Suppressor macrophage treated with lipopolysaccharide for 1 hour (primary cell): Measurements from ENCODE around the gene LPCAT3.

ENCODE experiments used
- DNase-seq, 3 donors: peaks; one replicate each; pipeline ENCODE4 v3.0.0-alpha.2; 2020 to 2022

LPCAT3 gene

DNA sequence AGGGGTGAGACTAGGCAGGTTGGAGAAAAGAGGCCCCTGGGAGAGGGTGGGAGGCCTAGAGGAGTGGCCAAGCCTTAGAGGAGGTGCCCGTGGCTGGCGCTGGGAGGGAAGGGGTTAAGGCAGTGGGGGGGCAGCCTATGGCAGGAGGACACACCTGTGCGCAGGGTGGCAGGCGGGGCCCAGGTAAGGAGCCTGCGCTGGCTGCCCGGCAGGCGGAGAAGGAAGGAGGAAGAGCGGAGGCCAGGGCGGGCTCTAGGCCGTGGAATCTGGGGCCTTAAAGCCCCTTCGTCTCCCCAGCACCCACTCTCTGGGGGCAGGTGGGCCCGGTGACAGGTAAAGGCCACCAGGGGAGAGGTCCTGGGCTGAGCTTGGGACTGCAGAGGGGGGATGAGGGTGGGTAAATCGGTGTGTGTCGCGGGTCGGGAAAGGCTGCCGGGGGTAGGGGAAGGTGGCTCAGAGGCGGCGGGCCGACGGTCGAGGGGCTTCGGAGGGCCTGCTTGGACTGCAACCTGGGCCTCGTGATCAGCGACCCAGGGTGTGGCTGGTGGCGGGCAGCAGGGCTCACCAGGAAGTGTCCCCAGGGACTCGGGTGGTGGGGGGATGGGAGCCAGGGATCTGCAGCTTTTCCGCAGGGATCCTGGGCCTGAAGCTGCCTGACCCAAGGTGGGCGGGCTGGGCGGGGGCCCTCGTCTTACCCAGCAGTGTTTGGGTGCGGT lies 55.1 kb downstream of the LPCAT3 start:
- no peak for DNase-seq

DNA sequence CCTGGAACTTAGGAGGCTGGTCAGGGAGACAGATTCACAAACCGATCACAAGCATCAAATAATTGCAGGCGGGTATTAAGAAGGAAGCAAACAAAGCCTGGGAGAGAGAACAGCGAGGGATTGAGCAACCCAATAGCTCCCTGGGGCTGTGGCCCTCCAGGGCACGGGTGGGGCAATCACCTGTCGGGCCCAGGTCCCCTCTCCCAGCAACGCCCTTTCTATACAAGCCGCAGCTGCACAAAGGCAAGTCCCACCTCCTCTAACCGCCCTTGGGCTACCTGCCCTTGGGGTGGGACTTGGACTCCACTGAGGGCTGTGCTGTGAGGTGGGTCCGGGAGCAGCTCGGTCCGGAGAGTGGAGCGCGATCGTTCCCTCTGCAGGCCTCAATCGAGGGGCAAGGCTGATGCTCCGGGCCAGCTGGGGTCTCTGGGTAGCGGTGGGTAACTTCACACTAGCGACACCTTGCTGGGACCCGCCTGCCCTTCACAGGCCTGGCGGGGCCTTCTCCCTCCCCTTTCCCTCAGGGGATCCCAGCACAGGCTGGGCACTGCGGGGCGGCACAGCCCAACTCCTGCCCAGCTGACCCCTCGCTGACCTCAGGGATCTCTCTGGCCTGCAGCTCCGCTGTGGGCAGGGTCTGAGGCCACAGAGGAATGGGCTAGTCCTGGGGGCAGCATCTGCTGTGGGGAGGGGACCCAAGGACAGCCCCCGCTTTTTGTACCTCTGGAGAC lies 55.8 kb downstream of the LPCAT3 start:
- DNase-seq = no peak

DNA sequence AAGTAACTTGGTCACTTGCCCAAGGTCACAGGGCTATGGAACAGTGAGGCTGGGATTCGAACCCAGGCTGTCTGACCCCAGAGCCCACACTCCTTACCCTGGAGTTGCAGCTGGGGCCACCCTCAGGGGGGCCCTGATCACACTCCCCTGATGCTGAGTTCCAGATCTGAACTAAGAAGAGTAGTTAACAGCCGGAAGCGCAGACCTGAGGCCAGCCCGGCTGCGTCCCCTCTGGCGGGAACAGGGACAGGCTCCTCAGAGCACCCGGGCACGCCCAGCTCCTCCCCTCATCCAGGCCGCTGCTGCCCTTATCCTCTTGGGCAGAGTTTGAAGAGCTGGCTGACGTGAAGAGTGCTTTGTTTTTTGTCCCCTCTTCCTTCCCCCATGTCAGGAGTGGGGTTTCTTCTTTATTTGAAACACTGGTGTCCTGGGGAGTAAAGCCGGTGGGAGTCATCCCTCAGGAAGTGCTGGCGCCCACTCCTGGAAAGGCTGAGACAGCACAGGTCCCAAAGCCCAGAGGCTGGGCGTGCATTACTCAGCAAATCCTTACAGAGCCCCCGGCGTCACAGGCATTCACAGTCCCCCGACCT lies 56.5 kb downstream of the LPCAT3 start:
- DNase-seq = peak; percentile 66 to 78 (median 77)

DNA sequence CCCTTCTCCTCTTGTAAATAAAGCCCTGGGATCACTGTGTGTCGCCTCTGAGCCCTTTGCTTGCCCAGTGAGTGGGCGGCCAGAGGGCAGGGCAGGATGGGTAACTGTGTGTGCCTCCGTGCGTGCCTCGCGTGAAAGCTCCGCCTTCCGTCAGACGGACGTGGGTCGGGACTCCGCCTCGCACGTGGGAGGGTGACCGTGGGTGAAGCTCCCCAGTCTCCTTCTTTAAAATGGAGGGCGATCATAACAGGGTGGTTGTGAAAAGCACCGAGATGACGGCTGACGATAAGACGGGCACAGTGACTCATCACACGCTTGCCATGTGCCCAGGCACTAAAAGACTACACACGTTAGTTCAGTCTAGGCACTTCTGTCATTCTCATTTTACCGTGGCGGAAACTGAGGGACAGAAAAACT lies 57.0 kb downstream of the LPCAT3 start:
- DNase-seq = peak; percentile 97 to 99 (median 98)

DNA sequence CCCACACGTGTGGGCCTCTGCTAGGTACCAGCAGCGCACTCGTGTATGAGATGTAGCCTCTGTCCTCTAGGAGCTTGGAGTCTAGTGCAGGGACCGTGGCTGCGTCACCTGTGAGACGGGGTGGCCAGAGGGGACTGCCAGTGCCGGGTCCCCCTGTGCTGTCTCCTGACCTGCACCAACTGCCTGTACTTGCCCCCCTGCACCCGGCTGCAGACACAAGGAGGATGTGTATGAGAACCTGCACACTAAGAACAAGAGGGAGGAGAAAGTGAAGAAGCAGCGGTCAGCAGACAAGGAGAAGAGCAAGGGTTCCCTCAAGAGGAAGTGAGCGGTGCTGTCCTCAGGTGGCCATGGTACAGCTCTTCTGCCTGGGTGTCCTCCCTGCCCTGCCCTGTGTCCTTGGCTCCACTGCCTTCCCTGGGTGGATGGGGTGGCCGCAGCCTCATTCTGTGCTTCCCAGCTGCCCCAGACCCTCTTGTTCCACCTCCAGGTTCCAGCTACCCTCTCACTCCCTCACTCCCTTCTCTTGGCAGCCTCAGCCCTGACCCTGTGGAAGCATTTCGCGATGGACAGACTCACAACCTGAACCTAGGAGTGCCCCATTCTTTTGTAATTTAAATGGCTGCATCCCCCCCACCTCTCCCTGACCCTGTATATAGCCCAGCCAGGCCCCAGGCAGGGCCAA lies 57.5 kb downstream of the LPCAT3 start:
- DNase-seq = peak in 2 of 3 donors; percentile 45 to 48

DNA sequence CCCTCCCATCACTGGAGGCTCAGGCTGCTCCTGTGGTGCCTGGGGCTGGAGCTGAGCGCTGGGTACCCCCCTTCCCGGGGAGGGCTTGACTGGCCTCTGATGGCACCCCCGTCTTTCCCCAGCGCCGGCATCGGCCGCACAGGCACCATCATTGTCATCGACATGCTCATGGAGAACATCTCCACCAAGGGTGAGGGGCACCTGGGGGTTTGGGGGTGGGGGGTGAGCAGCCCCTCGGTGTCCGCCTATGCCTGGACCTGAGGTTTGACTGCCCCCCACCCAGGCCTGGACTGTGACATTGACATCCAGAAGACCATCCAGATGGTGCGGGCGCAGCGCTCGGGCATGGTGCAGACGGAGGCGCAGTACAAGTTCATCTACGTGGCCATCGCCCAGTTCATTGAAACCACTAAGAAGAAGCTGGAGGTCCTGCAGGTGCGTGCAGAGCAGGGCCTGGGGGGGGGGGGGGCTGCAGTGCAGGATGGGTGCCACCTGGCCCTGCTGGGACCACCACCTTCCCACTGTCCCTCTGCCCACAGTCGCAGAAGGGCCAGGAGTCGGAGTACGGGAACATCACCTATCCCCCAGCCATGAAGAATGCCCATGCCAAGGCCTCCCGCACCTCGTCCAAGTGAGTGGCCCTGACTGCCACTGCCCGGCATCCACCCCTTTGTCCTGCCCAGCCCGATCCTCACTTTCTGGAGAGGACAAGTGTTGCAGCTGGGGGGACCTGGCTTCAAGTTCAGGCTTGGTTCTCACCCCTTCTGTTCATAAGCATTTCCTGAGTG lies 58.3 kb downstream of the LPCAT3 start:
- no peak for DNase-seq

DNA sequence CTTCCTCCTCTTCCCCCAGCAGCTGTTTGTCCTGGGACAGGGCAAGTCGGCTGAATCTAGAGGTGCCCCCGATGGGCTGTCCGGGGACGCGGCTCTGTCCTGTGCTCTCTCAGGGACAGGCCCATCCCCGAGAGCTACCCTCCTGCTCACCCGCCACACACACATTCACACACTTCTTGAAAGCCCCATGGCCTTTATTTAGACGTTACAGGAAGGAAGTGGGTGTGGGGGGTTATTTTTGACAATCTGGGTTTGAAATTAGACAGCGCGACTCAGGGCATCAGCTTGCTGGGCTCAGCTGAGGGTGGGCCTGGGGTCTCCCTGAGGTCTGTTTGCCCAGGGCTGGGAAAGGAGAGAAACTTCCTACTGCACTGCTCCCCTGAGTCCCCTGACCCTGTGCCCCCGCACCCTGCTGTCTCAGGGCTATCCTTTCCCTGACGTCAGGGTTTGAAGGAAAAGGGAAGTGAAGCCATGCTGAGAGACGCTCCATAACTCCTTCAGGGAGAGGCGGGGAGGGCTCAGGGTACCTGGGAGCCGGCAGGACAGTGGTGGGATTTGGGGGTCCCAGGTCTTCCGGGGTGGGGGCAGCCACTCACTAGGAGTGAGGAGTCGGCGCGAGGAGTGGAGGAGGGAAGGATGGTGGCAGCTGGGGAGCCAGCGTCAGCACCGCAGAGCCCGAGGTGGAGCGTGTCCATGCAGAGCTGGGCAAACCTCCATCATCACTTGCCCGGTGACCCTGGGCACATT lies 59.0 kb downstream of the LPCAT3 start:
- peak; percentile 89 to 92 (median 89) for DNase-seq

DNA sequence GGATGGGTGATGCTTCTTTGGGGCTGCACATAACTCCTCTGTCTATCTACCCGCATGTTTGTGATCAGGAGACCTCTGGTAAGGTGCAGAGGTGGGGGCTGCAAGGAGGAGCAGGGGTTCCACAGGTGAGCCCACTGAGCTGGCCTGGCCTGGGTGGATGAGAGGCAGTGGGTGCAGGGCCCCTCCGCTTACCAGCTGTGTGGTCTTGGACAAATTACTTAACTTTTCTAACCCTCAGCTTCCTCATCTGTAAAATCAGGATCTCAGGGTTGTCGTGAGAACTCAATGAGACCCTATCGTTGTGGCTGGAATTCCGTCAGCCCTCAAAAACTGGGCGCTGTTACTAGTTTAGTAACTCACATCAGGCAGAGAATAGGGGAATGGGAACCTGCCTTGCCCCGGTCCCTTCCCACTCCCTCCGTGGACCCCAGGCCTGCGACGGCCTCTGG lies 59.6 kb downstream of the LPCAT3 start:
- DNase-seq = peak in 1 of 3 donors; percentile 51

DNA sequence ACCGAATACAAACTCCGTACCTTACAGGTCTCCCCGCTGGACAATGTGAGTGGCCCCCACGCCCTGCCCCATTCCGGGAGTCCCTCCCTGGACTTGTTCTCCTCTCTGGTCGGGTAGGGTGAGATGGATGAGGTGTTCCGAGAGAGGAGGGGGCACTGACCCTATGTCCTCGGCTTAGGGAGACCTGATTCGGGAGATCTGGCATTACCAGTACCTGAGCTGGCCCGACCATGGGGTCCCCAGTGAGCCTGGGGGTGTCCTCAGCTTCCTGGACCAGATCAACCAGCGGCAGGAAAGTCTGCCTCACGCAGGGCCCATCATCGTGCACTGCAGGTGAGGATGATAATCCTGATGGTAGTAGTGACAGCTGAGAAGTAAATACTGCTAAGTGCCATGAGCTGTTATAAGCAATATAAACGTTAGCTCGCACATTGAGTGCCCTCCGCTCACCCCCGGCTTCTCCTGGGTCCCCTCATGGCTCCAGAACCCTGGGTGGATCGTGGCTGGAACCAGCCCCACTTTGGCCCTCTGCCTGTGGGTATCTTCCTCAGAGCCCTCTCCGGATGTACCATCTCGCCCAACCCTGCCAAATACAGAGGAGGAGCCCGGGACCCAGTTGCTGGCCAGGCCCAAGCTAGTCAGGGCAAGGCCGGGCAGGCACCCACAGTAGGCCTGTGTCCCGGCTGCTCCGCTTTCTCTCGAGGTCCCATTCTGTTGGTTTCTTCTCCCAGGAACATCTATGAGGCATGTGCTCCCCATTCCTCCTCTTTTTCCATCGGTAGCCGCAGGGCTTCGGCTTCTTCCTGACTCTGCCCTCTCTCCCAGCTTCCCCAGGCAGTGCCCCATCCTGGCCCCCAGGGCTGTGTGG lies 60.3 kb downstream of the LPCAT3 start:
- DNase-seq = no peak

DNA sequence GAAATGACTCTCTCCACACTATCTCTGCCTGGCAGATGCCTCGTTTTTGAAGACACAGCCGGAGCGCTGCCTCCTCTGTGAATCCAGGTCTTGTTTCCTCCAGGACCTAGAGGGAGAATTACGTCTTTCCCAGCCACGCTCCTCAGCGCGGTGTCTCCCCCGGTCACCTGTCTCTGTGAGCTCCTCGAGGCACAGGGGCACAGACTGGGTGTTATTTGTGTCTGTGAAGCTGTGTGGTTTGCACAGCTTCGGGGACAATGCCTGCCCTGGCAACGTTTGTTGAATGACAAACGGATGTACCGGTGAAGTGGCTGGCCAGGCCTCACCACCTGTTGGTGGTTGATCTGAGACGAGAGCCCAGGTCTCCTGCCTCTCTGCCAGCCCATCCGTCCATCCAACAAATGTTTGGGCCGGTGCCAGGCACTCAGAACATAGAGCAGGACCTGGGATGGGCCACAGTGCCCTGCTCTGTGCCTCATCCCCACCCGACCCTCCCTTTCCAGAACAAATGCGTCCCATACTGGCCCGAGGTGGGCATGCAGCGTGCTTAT lies 61.0 kb downstream of the LPCAT3 start:
- no peak for DNase-seq

DNA sequence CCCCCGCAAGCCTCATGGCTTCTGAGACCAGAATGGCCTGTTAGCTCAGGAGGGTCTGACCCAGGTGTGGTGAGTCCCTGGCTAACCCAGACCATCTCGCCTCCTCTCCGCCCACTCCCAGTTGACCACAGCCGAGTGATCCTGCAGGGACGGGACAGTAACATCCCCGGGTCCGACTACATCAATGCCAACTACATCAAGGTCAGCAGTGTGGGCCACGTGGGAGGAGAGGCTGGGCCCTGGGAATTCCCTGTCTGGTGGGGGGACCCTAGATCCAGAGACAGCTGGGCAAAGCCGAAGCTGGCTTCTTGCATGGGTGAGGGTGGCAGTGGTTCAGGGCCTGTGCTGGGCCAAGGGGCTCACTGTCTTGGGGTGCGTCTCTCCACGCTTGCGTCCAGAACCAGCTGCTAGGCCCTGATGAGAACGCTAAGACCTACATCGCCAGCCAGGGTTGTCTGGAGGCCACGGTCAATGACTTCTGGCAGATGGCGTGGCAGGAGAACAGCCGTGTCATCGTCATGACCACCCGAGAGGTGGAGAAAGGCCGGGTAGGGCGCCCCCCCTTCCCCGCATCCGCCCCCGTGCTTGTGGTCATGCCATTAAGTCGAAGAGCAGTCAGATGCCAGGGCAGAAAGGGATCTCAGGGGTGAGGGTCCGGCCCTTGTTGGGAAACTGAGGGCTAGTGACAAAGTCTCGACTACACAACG lies 62.1 kb downstream of the LPCAT3 start:
- peak in 2 of 3 donors; percentile 54 to 59 for DNase-seq

DNA sequence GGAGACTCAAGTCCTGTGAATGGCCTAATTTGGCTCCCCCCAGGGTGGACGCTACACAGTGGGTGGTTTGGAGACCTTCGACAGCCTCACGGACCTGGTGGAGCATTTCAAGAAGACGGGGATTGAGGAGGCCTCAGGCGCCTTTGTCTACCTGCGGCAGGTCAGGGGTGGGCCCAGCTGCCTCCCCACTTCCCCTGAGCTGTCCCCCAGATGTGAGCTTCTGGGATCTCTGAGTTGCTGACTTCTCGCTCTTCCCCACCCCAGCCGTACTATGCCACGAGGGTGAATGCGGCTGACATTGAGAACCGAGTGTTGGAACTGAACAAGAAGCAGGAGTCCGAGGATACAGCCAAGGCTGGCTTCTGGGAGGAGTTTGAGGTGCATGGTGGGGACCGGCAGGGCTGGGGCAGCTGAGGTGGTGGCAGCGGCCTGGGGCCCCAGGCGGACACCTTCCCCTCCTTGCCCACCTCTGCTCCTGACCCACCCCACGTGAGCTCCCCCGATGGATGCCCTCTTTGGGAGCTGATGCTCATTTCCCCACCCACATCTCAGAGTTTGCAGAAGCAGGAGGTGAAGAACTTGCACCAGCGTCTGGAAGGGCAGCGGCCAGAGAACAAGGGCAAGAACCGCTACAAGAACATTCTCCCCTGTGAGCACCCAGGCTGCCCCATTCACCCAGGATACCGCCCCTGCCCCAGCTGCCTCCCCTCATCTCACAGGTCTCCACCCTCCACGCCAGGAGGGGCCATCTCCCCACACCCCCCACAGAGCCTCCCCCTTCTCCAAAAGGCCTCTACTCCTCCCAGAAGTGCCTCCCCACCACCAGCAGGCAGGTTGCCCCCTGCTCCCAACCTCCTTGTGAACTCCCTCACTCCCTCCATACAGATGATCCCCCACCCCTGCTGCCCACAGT lies 62.9 kb downstream of the LPCAT3 start:
- no peak for DNase-seq

DNA sequence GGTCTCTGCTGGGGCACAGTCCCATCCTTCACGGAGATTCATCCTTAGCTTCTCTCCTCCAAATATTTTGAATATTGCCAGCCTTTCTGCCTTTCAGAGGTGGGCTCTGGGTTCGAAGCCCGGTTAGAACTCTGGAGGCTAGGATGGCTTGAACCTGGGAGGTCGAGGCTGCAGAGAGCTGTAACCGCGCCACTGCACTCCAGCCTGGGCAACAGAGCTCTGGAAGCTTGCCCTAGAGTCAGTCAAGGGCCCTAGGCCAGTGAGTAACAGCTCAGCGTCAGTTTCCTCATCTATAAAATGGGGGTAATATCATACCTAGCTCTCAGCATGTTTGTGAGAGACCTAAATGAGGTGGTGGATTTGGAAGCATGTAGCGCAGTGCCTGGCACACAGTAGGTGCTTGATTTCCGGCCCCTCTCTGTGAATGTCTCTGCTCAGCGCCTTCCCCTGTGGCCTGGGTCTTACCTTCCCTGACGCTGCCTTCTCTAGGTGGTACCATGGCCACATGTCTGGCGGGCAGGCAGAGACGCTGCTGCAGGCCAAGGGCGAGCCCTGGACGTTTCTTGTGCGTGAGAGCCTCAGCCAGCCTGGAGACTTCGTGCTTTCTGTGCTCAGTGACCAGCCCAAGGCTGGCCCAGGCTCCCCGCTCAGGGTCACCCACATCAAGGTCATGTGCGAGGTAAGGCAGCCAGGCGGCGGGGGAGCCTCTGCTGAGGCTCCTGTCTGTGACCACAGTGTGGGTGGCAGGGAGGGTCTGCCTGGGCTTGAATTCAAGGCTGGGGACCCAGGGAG lies 63.8 kb downstream of the LPCAT3 start:
- DNase-seq = no peak

DNA sequence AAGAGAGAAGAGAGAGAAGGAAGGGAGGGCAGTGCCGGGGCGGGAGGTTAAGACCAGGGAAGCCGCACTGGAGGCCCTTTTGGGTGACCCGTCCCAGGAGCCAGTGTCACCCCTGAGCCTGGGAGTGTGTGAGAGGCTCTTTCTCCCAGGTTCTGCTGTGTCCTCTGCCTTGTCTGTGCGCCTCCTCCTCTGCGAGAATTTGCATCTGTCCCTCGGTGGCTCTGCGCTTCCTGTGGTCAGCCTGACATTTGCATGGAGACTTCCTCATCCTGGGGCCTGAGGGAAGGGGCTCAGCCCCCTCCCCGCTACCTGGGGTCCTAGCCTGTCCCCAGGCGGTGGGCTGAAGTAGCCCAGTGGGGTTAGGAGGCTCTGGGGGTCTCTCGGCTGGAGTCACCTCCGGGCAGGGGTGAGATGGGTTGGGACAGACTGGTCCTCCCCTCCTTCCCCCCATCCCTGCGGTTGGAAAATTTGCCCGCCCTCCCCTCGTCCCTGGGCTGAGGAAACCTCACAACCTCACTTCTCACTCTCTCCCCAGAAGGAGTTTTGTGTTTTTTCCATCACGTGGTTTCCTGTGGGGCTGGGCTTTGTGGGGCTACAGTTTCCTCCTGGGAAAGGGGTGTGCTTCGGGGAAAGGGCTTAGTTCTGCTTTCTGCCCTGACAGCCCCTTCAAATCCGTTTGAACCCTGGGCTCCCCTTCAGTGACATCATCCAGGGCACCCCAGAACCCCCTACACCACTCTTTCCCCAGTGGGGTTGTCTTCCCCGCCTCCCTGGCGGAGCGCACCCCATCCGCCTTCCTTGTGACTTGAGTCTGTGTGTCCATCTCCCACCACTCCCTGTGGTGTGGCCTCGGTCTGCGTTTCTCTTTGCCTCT lies 64.6 kb downstream of the LPCAT3 start:
- DNase-seq = peak; percentile 93 to 95 (median 93)

DNA sequence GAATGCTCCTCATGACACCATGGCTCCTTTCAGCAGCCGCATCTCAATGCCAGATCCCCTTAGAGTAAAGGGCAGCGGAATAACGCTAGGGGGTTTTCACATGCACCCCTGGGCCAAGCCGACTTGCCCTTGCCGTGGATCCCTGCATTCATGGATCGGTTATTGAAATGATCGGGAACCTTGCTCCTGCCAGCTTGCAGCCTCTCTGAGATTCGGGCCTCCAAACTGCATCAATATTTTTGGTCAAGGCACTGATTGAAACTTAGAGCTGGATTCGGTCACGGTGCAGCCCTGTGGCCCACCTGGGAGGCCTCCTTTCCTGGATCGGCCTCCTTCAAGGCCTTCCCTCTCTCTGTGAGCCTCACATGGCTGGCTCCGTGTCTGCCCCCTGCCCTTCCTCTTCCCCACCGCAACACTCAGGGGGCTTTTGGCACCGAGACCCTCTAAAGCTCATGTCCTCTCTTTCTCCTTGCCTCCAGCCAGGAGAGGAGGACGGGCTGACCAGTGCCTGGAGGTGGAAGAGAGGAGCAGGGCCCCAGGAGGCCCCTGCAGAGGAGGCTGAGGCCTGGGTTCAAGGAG lies 65.3 kb downstream of the LPCAT3 start:
- no peak for DNase-seq
